ENCODE data around the gene TIMM22. TPM values are rescaled to one million over a fixed set of nuclear protein-coding genes. Genes with fewer than 3 reads are reported as not detected.
A peak's percentile ranks its signal among the peaks of the same experiment; 100 is the strongest.

The TIMM22 gene
- total RNA-seq, 4 donors from 2014 or later: 14.7 to 17.1 (median 14.9) TPM

DNA sequence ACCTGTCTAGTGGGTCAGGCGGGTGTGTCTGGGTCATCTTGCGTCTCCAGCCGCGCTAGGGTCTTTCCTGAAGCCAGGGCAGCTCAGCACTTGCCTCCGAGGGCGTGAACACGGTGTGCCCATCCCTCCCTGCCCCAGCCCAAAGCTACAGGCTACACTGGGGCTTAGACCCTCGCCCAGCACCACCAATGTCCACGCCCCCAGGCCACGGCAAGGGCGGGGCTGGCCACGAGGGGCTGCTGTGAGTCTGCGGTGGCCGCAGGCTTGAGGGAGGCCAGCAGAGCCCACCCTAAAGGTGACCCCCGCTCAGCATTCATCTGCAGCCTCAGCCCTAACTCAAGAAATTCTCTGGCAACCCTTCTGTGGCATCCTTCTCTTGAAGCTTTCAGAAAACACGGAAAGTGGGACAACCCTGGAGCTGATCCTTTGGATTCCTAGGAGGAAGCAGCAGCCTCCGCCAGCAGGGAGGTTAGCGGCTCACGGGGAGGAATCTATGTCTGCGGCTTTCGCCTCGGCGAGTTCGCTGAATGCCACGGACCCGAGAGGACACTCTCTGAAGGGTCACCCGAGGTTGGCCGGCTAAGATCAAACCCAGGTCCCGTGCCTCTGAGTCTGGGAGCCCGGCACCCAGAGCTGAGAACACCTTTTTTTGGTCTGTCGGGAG is 41.7 kb downstream of the TIMM22 start:
- intact Hi-C loops (cut with DNase I): no loop called here
- no peak for DNase-seq
- Histone ChIP-seq H3K9me3 (no peaks in the 10 kb centered on the region), H3K27ac (peak overlapping the region in 1 of 3 donors; percentile 68), H3K4me3 (replicated peaks in 1 of 3) (no peak overlapping the region), H3K27me3 (no peaks in the 10 kb centered on the region), H3K36me3 (no peaks in the 10 kb centered on the region), H3K4me1 (peaks cover 0 to 24% of the 10 kb centered on the region in 2 donors)
- TF ChIP-seq POLR2A (IDR thresholded peaks at IDR 0.05): no peak
- TF ChIP-seq, protein P1, sequence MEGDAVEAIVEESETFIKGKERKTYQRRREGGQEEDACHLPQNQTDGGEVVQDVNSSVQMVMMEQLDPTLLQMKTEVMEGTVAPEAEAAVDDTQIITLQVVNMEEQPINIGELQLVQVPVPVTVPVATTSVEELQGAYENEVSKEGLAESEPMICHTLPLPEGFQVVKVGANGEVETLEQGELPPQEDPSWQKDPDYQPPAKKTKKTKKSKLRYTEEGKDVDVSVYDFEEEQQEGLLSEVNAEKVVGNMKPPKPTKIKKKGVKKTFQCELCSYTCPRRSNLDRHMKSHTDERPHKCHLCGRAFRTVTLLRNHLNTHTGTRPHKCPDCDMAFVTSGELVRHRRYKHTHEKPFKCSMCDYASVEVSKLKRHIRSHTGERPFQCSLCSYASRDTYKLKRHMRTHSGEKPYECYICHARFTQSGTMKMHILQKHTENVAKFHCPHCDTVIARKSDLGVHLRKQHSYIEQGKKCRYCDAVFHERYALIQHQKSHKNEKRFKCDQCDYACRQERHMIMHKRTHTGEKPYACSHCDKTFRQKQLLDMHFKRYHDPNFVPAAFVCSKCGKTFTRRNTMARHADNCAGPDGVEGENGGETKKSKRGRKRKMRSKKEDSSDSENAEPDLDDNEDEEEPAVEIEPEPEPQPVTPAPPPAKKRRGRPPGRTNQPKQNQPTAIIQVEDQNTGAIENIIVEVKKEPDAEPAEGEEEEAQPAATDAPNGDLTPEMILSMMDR (IDR thresholded peaks at IDR 0.05): no peak
- 93 to 94% methylated on average over 16 to 22 of the region's 31 CpGs for WGBS, 2 donors

DNA sequence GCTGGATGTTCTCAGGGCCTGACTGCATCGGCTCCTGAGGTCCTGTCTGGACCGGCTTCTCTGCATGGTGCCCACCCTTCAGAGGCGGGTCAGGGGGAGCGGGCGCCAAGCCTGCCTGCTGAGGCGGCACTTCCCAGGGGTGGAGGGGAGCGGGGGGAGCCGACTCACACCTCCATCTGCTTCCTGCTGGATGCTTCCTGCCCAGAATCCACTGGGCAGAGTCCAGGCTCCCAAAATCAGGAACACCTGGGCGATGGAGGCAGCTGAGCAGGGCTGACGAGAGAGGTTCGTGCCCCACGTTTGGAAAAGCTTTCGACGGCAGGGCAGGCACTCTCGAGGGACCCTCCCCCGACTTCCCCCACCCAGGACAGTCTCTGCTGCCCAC is 42.2 kb downstream of the TIMM22 start:
- peak overlapping the region in 2 of 3 donors; percentile 36 to 68 for H3K27ac ChIP-seq
- 65 to 83% methylated on average over 8 to 9 of the region's 16 CpGs for WGBS, 2 donors
- intact Hi-C loops (cut with DNase I): no loop called here
- no peaks in the 10 kb centered on the region for H3K27me3 ChIP-seq
- TF ChIP-seq POLR2A (IDR thresholded peaks at IDR 0.05): no peak
- TF ChIP-seq, protein P1 (IDR thresholded peaks at IDR 0.05): no peak
- no peak for DNase-seq
- no peaks in the 10 kb centered on the region for H3K36me3 ChIP-seq
- H3K4me1 ChIP-seq: peaks cover 0 to 20% of the 10 kb centered on the region in 2 donors
- no peaks in the 10 kb centered on the region for H3K9me3 ChIP-seq
- H3K4me3 ChIP-seq (replicated peaks in 1 of 3): no peak overlapping the region

DNA sequence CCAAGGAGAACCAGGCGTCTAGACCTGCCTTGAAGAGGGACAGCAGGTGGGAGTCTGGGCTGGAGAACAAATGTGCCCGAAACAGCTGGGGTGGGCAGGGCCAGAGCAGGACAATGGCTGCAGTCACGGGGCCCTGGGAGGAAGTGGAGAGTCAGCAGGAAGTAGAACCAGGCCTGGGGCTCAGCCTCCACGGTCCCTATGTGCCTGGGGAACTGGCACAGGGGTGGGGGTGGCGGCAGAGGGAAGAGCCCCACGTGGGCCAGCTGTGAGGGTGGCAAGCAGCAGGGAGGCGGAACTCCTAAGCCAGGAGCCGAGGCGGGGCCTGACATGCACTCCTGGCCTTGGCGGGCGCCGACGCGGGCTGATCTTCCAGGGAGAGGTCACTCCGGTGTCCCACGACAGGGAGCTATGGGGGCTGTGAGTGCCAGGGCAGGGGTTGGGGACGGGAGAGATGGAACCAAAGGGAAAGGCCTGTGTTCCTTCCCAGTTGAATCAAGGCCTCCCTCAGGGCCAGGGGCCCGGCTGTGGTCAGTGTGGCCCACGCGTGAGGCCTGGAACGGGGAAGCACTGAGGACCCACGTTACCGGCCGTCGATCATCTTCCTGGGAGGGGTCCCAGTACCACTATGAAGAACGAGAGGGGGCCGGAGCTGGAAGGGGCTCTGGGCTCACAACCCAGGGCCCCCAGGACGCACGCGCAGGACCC is 42.7 kb downstream of the TIMM22 start:
- no peaks in the 10 kb centered on the region for H3K36me3 ChIP-seq
- no peak for TF ChIP-seq POLR2A (IDR thresholded peaks at IDR 0.05)
- TF ChIP-seq, protein P1 (IDR thresholded peaks at IDR 0.05): no peak
- H3K27ac ChIP-seq: peak overlapping the region; percentile 52 to 68 (median 65)
- no peak overlapping the region for H3K4me3 ChIP-seq (replicated peaks in 1 of 3)
- intact Hi-C loops (cut with DNase I): no loop called here
- peak; percentile 47 to 49 for DNase-seq
- no peaks in the 10 kb centered on the region for H3K9me3 ChIP-seq
- H3K4me1 ChIP-seq: peaks cover 0 to 20% of the 10 kb centered on the region in 2 donors
- WGBS, 2 donors: 66 to 78% methylated on average over 27 to 28 of the region's 30 CpGs
- no peaks in the 10 kb centered on the region for H3K27me3 ChIP-seq

DNA sequence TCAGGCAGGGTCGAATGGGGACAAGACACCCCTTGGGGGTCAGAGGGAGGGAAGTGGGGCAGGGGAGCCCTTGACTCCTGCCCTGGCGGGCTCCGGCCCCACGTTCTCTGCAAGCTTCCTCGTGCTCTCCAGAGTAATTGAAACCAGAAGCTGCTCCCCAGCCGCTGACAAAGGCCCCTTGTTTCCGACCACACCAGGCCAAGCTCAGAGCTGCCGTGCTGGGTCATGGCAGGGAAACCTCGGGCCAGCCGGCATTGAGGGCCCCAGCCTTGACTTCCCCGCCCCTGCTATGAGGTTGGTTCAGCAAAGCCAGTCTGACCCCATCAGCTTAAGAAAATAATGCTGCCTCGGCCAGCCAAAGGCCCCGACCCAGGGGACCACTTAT is 43.3 kb downstream of the TIMM22 start:
- Histone ChIP-seq H3K36me3 (no peaks in the 10 kb centered on the region), H3K27ac (peak overlapping the region in 2 of 3 donors; percentile 52 to 68), H3K4me3 (replicated peaks in 1 of 3) (no peak overlapping the region), H3K4me1 (peaks cover 0 to 20% of the 10 kb centered on the region in 2 donors), H3K9me3 (no peaks in the 10 kb centered on the region), H3K27me3 (no peaks in the 10 kb centered on the region)
- intact Hi-C loops (cut with DNase I): no loop called here
- WGBS, 2 donors: 80 to 81% methylated on average over 5 to 11 of the region's 13 CpGs
- no peak for DNase-seq
- TF ChIP-seq, protein P1 (IDR thresholded peaks at IDR 0.05): no peak
- no peak for TF ChIP-seq POLR2A (IDR thresholded peaks at IDR 0.05)

DNA sequence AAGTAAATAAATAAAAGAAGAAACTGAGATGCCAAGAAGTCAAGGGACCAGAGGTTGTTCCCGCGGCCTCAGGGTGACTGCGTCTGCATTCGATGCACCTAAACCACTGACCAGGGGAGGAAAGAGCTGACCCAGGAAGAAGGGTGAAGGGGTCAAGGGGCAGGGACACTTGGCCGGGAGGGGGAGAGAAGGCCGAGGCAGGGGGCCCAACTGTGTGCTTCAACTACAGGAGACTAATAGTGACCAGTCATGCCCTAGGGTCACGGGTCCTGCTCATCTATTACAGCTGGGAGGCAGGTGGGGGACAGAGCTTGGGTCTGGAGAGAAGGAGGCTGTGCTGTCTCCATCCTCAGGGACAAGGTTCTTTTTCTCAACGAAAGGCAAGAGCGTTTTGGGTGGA is 44.8 kb downstream of the TIMM22 start:
- no peak overlapping the region for H3K27ac ChIP-seq
- H3K4me1 ChIP-seq: peaks cover 0 to 20% of the 10 kb centered on the region in 2 donors
- intact Hi-C loops (cut with DNase I): no loop called here
- H3K4me3 ChIP-seq (replicated peaks in 1 of 3): no peak overlapping the region
- H3K9me3 ChIP-seq: no peaks in the 10 kb centered on the region
- no peak for DNase-seq
- 93% methylated on average over 9 of the region's 9 CpGs for WGBS, 2 donors
- TF ChIP-seq POLR2A (IDR thresholded peaks at IDR 0.05): no peak
- TF ChIP-seq, protein P1 (IDR thresholded peaks at IDR 0.05): no peak
- no peaks in the 10 kb centered on the region for H3K36me3 ChIP-seq
- no peaks in the 10 kb centered on the region for H3K27me3 ChIP-seq

Measured in thyroid gland (tissue), 4 donors.